ENCODE measurements around the gene ELP1. TPM values are rescaled to one million over a fixed set of nuclear protein-coding genes. Genes with fewer than 3 reads are reported as not detected.

ELP1 gene
- total RNA-seq, 3 donors from 2014 or later (not counting 1 experiment from before 2014, with no cell fraction given) = 21.8 to 33.0 (median 28.2) TPM

- Mint-ChIP-seq H3K27ac (no peak overlapping the region), H3K27me3 (ENCODE audit: low read depth in 2 of 2) (no peaks in the 10 kb centered on the region), H3K4me3 (no peak overlapping the region), H3K4me1 (no peaks in the 10 kb centered on the region), H3K9me3 (no peaks in the 10 kb centered on the region), H3K36me3 (no peaks in the 10 kb centered on the region)
- no peaks in the 10 kb centered on the region for H3K27me3 ChIP-seq (ENCODE audit: control insufficient read depth, insufficient read depth, low read length)
- ATAC-seq (no peak), DNase-seq (no peak)
- H3K4me3 ChIP-seq (ENCODE audit: low read length) = no peak overlapping the region
- H3K4me1 ChIP-seq (ENCODE audit: control insufficient read depth, insufficient read depth, low read length) = no peaks in the 10 kb centered on the region
- H3K9me3 ChIP-seq (ENCODE audit: control insufficient read depth, insufficient read depth, low read length) = no peaks in the 10 kb centered on the region
- H3K27ac ChIP-seq (ENCODE audit: low read length) = no peak overlapping the region
- no peaks in the 10 kb centered on the region for H3K36me3 ChIP-seq (ENCODE audit: control insufficient read depth, insufficient read depth, low read length)
- WGBS (ENCODE audit: insufficient coverage) = 100% methylated on average over 2 of the region's 2 CpGs
- no peak for TF ChIP-seq CTCF (IDR thresholded peaks at IDR 0.05)
- intact Hi-C loops (cut with micrococcal nuclease) = loop anchor here (10.0 kb wide), 1 partner anchor 1487 kb away; no protein-coding TSS in a partner anchor
Observed at GRCh38 chr9:108951578-108951977, 17.7 kb upstream of the ELP1 start.

GRCh38 chr9:108950168-108950567 is 16.2 kb upstream of the ELP1 start:
- ATAC-seq (no peak), DNase-seq (no peak)
- no peak for TF ChIP-seq CTCF (IDR thresholded peaks at IDR 0.05)
- Histone ChIP-seq H3K4me3 (ENCODE audit: low read length) (no peak overlapping the region), H3K27me3 (ENCODE audit: control insufficient read depth, insufficient read depth, low read length) (no peaks in the 10 kb centered on the region), H3K27ac (ENCODE audit: low read length) (no peak overlapping the region), H3K9me3 (ENCODE audit: control insufficient read depth, insufficient read depth, low read length) (no peaks in the 10 kb centered on the region), H3K36me3 (ENCODE audit: control insufficient read depth, insufficient read depth, low read length) (no peaks in the 10 kb centered on the region), H3K4me1 (ENCODE audit: control insufficient read depth, insufficient read depth, low read length) (no peaks in the 10 kb centered on the region)
- Mint-ChIP-seq H3K4me1 (no peaks in the 10 kb centered on the region), H3K27ac (no peak overlapping the region), H3K27me3 (ENCODE audit: low read depth in 2 of 2) (no peaks in the 10 kb centered on the region), H3K9me3 (no peaks in the 10 kb centered on the region), H3K4me3 (no peak overlapping the region), H3K36me3 (no peaks in the 10 kb centered on the region)
- WGBS (ENCODE audit: insufficient coverage) = 100% methylated on average over 1 of the region's 1 CpG
- intact Hi-C loops (cut with micrococcal nuclease) = loop anchor here (10.0 kb wide), 1 partner anchor 1485 kb away; no protein-coding TSS in a partner anchor

- peaks cover under 1 to 9% of the 10 kb centered on the region in 2 donors for H3K4me1 Mint-ChIP-seq
- H3K4me3 ChIP-seq (ENCODE audit: low read length) = no peak overlapping the region
- no peaks in the 10 kb centered on the region for H3K27me3 Mint-ChIP-seq (ENCODE audit: low read depth in 2 of 2)
- H3K9me3 Mint-ChIP-seq = no peaks in the 10 kb centered on the region
- intact Hi-C loops (cut with micrococcal nuclease) = no loop called here
- DNase-seq (no peak), ATAC-seq (no peak)
- H3K27me3 ChIP-seq (ENCODE audit: control insufficient read depth, insufficient read depth, low read length) = no peaks in the 10 kb centered on the region
- no peak overlapping the region for H3K27ac ChIP-seq (ENCODE audit: low read length)
- 90% methylated on average over 2 of the region's 4 CpGs for WGBS (ENCODE audit: insufficient coverage)
- H3K4me3 Mint-ChIP-seq = no peak overlapping the region
- no peaks in the 10 kb centered on the region for H3K9me3 ChIP-seq (ENCODE audit: control insufficient read depth, insufficient read depth, low read length)
- no peaks in the 10 kb centered on the region for H3K36me3 Mint-ChIP-seq
- no peak overlapping the region for H3K27ac Mint-ChIP-seq
- H3K36me3 ChIP-seq (ENCODE audit: control insufficient read depth, insufficient read depth, low read length) = peaks cover 9% of the 10 kb centered on the region
- no peaks in the 10 kb centered on the region for H3K4me1 ChIP-seq (ENCODE audit: control insufficient read depth, insufficient read depth, low read length)
- TF ChIP-seq CTCF (IDR thresholded peaks at IDR 0.05) = no peak
Observed at GRCh38 chr9:108939975-108940374, 6.1 kb upstream of the ELP1 start.

All from natural killer cell (primary cell).